ENCODE results near the gene PRKAG2.
"Not testable (repeated sequence)": the region's sequence is repeated elsewhere in the genome, so short reads cannot be mapped to it uniquely, and the experiment has no call there.

Gene PRKAG2

DNA sequence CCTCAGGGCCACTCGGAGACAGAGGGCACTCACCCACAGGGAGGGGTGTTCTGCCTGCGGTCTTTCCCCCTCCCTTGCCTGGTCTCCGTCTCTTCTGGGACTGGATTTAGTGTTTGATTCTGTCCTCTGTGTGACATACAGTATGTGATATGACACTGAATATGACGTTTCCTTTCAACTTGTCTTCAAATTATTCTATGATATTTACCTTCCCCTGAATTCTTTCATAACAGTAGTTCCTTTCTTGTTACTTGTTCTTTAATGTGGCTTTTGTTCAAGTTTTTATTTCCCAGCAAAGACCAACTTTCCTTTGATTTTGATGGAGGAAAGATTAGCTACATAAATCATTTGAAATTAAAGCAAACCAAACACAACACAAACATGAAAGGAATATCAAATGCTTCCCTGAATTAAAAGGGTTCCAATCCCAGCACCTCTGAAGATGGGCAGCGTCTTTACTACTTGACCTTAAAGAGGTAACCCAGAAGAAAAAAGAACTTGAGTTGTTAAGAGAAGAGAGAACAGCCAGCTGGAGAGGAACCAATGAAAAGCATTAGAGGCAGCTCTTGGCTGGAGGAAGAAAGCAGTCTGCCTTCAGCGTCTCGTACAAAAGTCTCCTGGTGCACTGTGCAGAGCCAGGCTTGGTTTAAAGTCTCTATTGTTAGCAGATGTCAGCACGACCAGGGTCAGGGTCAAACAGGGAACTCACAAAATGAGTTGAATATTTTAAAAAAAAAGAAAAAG, 338.9 kb downstream of the PRKAG2 start:
- in situ Hi-C loops (cut with HindIII; ENCODE audit: low sequenced_read_pairs): no loop called here
- TF ChIP-seq, protein P1, sequence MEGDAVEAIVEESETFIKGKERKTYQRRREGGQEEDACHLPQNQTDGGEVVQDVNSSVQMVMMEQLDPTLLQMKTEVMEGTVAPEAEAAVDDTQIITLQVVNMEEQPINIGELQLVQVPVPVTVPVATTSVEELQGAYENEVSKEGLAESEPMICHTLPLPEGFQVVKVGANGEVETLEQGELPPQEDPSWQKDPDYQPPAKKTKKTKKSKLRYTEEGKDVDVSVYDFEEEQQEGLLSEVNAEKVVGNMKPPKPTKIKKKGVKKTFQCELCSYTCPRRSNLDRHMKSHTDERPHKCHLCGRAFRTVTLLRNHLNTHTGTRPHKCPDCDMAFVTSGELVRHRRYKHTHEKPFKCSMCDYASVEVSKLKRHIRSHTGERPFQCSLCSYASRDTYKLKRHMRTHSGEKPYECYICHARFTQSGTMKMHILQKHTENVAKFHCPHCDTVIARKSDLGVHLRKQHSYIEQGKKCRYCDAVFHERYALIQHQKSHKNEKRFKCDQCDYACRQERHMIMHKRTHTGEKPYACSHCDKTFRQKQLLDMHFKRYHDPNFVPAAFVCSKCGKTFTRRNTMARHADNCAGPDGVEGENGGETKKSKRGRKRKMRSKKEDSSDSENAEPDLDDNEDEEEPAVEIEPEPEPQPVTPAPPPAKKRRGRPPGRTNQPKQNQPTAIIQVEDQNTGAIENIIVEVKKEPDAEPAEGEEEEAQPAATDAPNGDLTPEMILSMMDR (IDR thresholded peaks at IDR 0.05; ENCODE audit: low read depth, low read length, missing control alignments): no peak

DNA sequence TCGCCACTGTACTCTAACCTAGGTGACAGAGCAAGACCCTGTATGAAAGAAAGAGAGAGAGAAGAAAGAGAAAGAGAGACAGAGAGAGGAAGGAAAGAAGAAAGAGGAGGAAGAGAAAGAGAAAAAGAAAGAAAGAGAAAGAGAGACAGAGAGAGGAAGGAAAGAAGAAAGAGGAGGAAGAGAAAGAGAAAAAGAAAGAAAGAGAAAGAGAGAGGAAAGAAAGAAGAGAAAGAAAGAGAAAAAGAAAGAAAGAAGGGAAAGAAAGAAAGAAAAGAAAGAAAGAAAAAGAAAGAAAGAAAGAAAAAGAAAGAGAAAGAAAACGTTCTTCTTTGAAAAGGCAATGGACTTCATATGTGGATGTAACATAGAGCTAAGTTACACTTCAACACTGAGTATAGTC, 340.7 kb downstream of the PRKAG2 start:
- DNase-seq (ENCODE audit: low read depth); H3K4me3 ChIP-seq (ENCODE audit: low read depth, low read length); in situ Hi-C loops (cut with HindIII; ENCODE audit: low sequenced_read_pairs): not testable (repeated sequence)

More for the DNA sequence above, 338.9 kb downstream of the PRKAG2 start:
- no peak for DNase-seq (ENCODE audit: low read depth)
- H3K4me3 ChIP-seq (ENCODE audit: low read depth, low read length): no peak overlapping the region

DNA sequence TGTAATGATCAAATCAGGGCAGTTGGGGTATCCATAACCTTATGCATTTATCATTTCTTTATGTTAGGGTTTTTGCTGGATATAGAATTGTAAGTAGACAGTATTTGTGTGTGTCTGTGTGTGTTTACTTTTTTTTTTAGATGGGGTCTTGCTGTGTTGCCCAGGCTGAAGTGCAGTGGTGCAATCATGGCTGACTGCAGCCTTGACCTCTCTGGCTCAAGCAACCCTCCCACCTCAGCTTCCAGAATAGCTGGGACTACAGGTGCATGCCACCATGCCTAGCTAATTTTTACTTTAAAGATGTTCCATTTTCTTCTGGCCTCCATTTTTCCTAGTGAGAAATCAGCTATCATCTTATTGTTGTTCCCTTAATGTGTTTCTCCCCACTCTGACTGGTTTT, 347.1 kb downstream of the PRKAG2 start:
- TF ChIP-seq, protein P1 (IDR thresholded peaks at IDR 0.05; ENCODE audit: low read depth, low read length, missing control alignments): no peak
- DNase-seq (ENCODE audit: low read depth): no peak
- in situ Hi-C loops (cut with HindIII; ENCODE audit: low sequenced_read_pairs): no loop called here
- H3K4me3 ChIP-seq (ENCODE audit: low read depth, low read length): no peak overlapping the region

DNA sequence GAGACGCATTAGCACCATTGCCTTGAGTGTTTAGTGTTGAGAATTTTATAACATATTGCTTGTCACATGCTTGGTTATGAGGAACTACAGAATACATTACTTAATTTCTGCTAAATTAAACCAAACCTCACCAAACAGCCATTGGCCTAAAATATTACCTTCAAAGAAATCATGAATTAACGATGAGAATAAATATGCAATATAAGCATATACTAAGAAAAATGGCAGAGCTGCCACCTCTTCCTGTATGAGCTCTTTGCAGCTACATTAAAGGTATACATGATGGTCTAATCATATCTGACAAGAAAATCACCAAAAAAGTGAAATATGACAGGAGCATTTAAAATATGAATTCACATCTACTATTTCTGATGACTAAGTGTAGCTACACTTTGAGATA, 352.1 kb downstream of the PRKAG2 start:
- H3K4me3 ChIP-seq (ENCODE audit: low read depth, low read length): no peak overlapping the region
- TF ChIP-seq, protein P1 (IDR thresholded peaks at IDR 0.05; ENCODE audit: low read depth, low read length, missing control alignments): no peak
- DNase-seq (ENCODE audit: low read depth): no peak
- in situ Hi-C loops (cut with HindIII; ENCODE audit: low sequenced_read_pairs): no loop called here

DNA sequence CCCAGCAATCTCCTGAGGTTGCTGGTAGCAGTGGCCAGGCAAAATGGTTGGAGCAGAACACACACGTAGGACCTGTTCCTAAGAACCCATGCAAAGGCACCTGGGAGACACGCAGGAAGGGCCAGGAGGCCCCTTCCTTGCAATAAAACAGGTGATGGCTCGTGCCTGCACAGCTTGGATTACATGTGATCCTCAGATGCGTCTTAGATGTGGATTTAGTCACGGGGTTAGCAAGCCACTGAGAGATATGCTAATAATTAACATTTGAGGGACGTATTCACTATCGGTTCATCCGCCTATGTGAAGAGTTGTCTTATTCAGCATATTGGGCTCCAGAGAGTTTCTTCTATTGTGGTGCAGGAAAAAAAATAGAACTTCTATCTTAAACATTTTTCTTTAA, 352.6 kb downstream of the PRKAG2 start:
- in situ Hi-C loops (cut with HindIII; ENCODE audit: low sequenced_read_pairs): no loop called here
- TF ChIP-seq, protein P1 (IDR thresholded peaks at IDR 0.05; ENCODE audit: low read depth, low read length, missing control alignments): no peak
- H3K4me3 ChIP-seq (ENCODE audit: low read depth, low read length): no peak overlapping the region
- DNase-seq (ENCODE audit: low read depth): no peak

DNA sequence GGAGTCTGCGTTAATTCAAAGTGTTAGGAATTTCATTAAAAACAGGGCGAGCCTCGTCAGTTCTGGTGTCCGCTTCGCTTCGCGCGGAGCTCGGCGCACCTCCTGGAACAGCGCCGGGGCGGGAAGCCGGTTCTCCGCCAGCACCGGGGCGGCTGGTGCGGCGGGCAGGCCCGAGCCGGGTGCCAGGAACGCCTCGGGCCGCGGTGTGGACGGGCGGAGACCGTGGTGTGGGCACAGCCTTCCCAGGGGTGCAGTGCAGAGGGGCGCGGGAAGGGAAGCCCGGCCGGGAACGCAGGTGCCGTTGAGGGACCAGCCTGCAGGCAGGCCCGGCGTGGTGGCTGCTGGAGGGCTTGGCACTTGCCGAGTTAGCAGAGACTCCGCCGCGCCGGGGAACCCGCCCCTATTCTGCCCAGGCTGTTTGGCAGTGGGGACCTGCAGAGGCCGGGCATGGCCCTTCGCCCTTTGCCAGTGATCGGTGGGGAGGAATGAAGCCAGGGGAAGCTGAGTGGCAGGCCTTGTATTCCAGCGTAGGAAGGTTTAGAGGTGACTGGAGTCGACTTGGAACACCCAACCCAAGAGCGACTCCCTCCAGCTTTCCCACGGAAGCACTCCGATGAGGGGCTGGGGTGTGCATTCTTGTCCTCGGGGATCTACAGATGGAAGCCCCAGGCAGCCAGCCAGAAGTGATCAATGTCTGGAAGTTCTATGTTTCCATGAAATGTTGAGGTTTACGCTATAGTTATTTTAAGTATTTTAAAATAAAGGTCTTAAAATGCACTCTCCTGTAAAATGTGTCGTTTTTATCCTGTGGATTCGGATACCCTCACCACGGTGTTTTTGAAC, 356.3 kb downstream of the PRKAG2 start:
- DNase-seq (ENCODE audit: low read depth): no peak
- H3K4me3 ChIP-seq (ENCODE audit: low read depth, low read length): peak overlapping the region; percentile 90
- in situ Hi-C loops (cut with HindIII; ENCODE audit: low sequenced_read_pairs): no loop called here
- TF ChIP-seq, protein P1 (IDR thresholded peaks at IDR 0.05; ENCODE audit: low read depth, low read length, missing control alignments): no peak
